H1 (cell line): ENCODE results near the gene GHRH. TPM values are rescaled to one million over a fixed set of nuclear protein-coding genes. Genes with fewer than 3 reads are reported as not detected.

Experiments
- CTCF ChIA-PET: fragments of 300-600 bp; sonication (Branson Sonifier 250); formaldehyde crosslinking; loops from one replicate; lab custom pipeline; 2021; ENCODE audit not compliant: partially characterized antibody; lab: Charles Lee
- POLR2A ChIA-PET: fragments of 300-600 bp; sonication (Branson Sonifier 250); formaldehyde crosslinking; loops from one replicate; lab custom pipeline; 2021; ENCODE audit warnings: inconsistent platforms; ENCODE audit not compliant: partially characterized antibody; lab: Charles Lee
- DNase-seq, 2 experiments: peaks; one replicate each; pipeline versions ENCODE4 v3.0.0 to v3.0.0-alpha.2; 2010 to 2022; ENCODE audit warnings: low spot score in 2 of 2, low read depth in 1 of 2, mixed read lengths in 1 of 2
- FAIRE-seq: peaks from 2 replicates; lab custom pipeline; 2011; peaks lifted over from hg19 to GRCh38; lab: Jason Lieb, UNC
- H2AFZ ChIP-seq: 2 replicates; pipeline ENCODE4 v1.8.1; 2012; ENCODE audit warnings: low read length, inconsistent platforms
- H2AK5ac ChIP-seq: 2 replicates; pipeline ENCODE4 v1.6.1; 2013; ENCODE audit warnings: low read depth, low read length
- H2BK120ac ChIP-seq: replicated peaks from 2 replicates; pipeline ENCODE3; 2013; ENCODE audit warnings: low read depth, low read length, inconsistent platforms
- H2BK12ac ChIP-seq: 2 replicates; pipeline ENCODE4 v1.6.1; 2013; ENCODE audit warnings: low read depth, low read length
- H2BK15ac ChIP-seq: 2 replicates; pipeline ENCODE4 v1.6.1; 2013; ENCODE audit warnings: low read length
- H2BK20ac ChIP-seq: 2 replicates; pipeline ENCODE4 v1.6.1; 2013; ENCODE audit warnings: low read length
- H2BK5ac ChIP-seq: 2 replicates; pipeline ENCODE4 v1.6.1; 2013; ENCODE audit warnings: low read depth, low read length
- H3K14ac ChIP-seq: 2 replicates; pipeline ENCODE4 v1.6.1; 2013; ENCODE audit warnings: inconsistent platforms; ENCODE audit not compliant: insufficient read length
- H3K18ac ChIP-seq: 2 replicates; pipeline ENCODE4 v1.6.1; 2013; ENCODE audit warnings: low read length; ENCODE audit errors: extremely low read depth
- H3K23ac ChIP-seq: 2 replicates; pipeline ENCODE4 v1.6.1; 2013; ENCODE audit warnings: inconsistent platforms; ENCODE audit not compliant: insufficient read length
- H3K23me2 ChIP-seq: 2 replicates; pipeline ENCODE4 v1.6.1; 2013; ENCODE audit warnings: low read depth, low read length
- H3K27ac ChIP-seq: 2 replicates; pipeline ENCODE4 v1.6.1; 2011; ENCODE audit warnings: low read depth, low read length, inconsistent platforms
- H3K27me3 ChIP-seq, 4 experiments: replicated peaks in 1 of 4; 1 replicate in 1 of 4; 2 replicates in 3 of 4; pipeline versions ENCODE4 v1.6.1 to v1.8.1; 2011 to 2013; ENCODE audit warnings: low read length in 3 of 4, mild to moderate bottlenecking in 3 of 4, inconsistent platforms in 2 of 4, mixed read lengths in 2 of 4, moderate library complexity in 1 of 4; ENCODE audit not compliant: control insufficient read depth in 3 of 4, insufficient read depth in 3 of 4; ENCODE audit errors: extremely low read depth in 1 of 4
- H3K36me3 ChIP-seq, 4 experiments: 2 replicates each; pipeline versions ENCODE4 v1.6.1 to v1.8.1; 2011 to 2013; ENCODE audit warnings: mild to moderate bottlenecking in 4 of 4, low read length in 3 of 4, moderate library complexity in 2 of 4, control low read depth in 1 of 4, inconsistent platforms in 1 of 4; ENCODE audit not compliant: insufficient read depth in 4 of 4, control insufficient read depth in 2 of 4
- H3K4ac ChIP-seq: replicated peaks from 2 replicates; pipeline ENCODE3; 2013; ENCODE audit warnings: low read length, low read depth, mixed read lengths, inconsistent platforms; ENCODE audit not compliant: insufficient read length
- H3K4me1 ChIP-seq, 4 experiments: replicated peaks in 1 of 4; 1 replicate in 1 of 4; 2 replicates in 3 of 4; pipeline versions ENCODE4 v1.6.1 to v1.8.1; 2011 to 2013; ENCODE audit warnings: low read length in 3 of 4, inconsistent platforms in 2 of 4, mixed read lengths in 1 of 4; ENCODE audit not compliant: insufficient read depth in 4 of 4, control insufficient read depth in 3 of 4
- H3K4me2 ChIP-seq, 2 experiments: 2 replicates each; pipeline versions ENCODE4 v1.6.1 to v1.8.1; 2011 to 2013; ENCODE audit warnings: low read depth in 2 of 2, low read length in 2 of 2, control low read depth in 1 of 2, inconsistent platforms in 1 of 2, mild to moderate bottlenecking in 1 of 2; ENCODE audit not compliant: insufficient read depth in 1 of 2
- H3K4me3 ChIP-seq, 4 experiments: fragments of 200-600, 300-600 bp in 1 of 4; sonication (generic), shearing (Covaris generic), sonication (Bioruptor Twin) in 1 of 4; 2 replicates each; pipeline versions ENCODE4 v1.5.1 to v1.8.1; 2011 to 2016; ENCODE audit warnings: low read length in 4 of 4, low read depth in 3 of 4, control low read depth in 2 of 4, inconsistent platforms in 2 of 4, mild to moderate bottlenecking in 2 of 4, mixed read lengths in 1 of 4, moderate library complexity in 1 of 4; ENCODE audit not compliant: insufficient read depth in 2 of 4; ENCODE audit errors: extremely low read depth in 1 of 4
- H3K56ac ChIP-seq: replicated peaks from 2 replicates; pipeline ENCODE3; 2013; ENCODE audit warnings: low read depth, mild to moderate bottlenecking, mixed read lengths, low read length, inconsistent platforms; ENCODE audit not compliant: insufficient read length
- H3K79me1 ChIP-seq: 2 replicates; pipeline ENCODE4 v1.6.1; 2013; ENCODE audit warnings: low read depth, low read length, control low read depth
- H3K79me2 ChIP-seq, 2 experiments: 2 replicates each; pipeline versions ENCODE4 v1.6.1 to v1.8.1; 2012 to 2013; ENCODE audit warnings: low read length in 2 of 2, mild to moderate bottlenecking in 2 of 2, inconsistent platforms in 1 of 2; ENCODE audit not compliant: insufficient read depth in 2 of 2, control insufficient read depth in 1 of 2
- H3K9ac ChIP-seq, 4 experiments: replicated peaks in 1 of 4; 1 replicate in 1 of 4; 2 replicates in 3 of 4; pipeline versions ENCODE4 v1.6.1 to v1.8.1; 2011 to 2013; ENCODE audit warnings: low read depth in 3 of 4, low read length in 3 of 4, control low read depth in 2 of 4, mild to moderate bottlenecking in 2 of 4, moderate library complexity in 2 of 4, inconsistent platforms in 1 of 4; ENCODE audit errors: extremely low read depth in 1 of 4
- H3K9me3 ChIP-seq, 2 experiments: 2 replicates each; pipeline versions ENCODE4 v1.6.1 to v1.8.1; 2012 to 2013; ENCODE audit warnings: mild to moderate bottlenecking in 2 of 2, moderate library complexity in 2 of 2, control low read depth in 1 of 2, inconsistent platforms in 1 of 2, low read depth in 1 of 2, low read length in 1 of 2, mixed read lengths in 1 of 2; ENCODE audit not compliant: insufficient read depth in 2 of 2
- H4K20me1 ChIP-seq, 2 experiments: replicated peaks in 1 of 2; 2 replicates each; pipeline versions ENCODE3 to v1.8.1; 2011 to 2013; ENCODE audit warnings: inconsistent platforms in 2 of 2, low read length in 2 of 2, mild to moderate bottlenecking in 1 of 2; ENCODE audit not compliant: insufficient read depth in 2 of 2, control insufficient read depth in 1 of 2
- H4K5ac ChIP-seq: 2 replicates; pipeline ENCODE4 v1.6.1; 2013; ENCODE audit warnings: low read length, low read depth, mixed read lengths, inconsistent platforms; ENCODE audit not compliant: insufficient read length
- H4K8ac ChIP-seq: 2 replicates; pipeline ENCODE4 v1.8.0; 2013; ENCODE audit warnings: mild to moderate bottlenecking, moderate library complexity, low read length, inconsistent platforms; ENCODE audit not compliant: insufficient read depth; ENCODE audit errors: extremely low read depth
- H4K91ac ChIP-seq: replicated peaks from 2 replicates; pipeline ENCODE3; 2013; ENCODE audit warnings: low read length, mixed read lengths, inconsistent platforms; ENCODE audit not compliant: insufficient read length
- EP300 ChIP-seq, 2 experiments: IDR thresholded peaks; 1 replicate in 1 of 2; 2 replicates in 1 of 2; pipeline ENCODE4 v1.6.1; 2011 to 2012; ENCODE audit warnings: low read depth in 2 of 2, low read length in 2 of 2, mild to moderate bottlenecking in 2 of 2, borderline replicate concordance in 1 of 2, inconsistent platforms in 1 of 2, moderate library complexity in 1 of 2
- RFX5 ChIP-seq: IDR thresholded peaks from 2 replicates; pipeline ENCODE4 v1.6.1; 2011; ENCODE audit warnings: low read depth, low read length, improper control_type of control experiment, borderline replicate concordance
- WGBS, 2 experiments: shearing (Covaris generic) in 1 of 2; methylation state at CpG; one replicate each; pipeline versions ENCODE4 v1.1.6 to v1.1.7; 2013 to 2015; ENCODE audit warnings: low lambda C conversion rate in 2 of 2, mixed read lengths in 2 of 2, inconsistent platforms in 1 of 2, low coverage in 1 of 2, missing lambda C conversion rate in 1 of 2; ENCODE audit not compliant: insufficient replicate concordance in 2 of 2, insufficient coverage in 1 of 2, insufficient read length in 1 of 2; ENCODE audit errors: extremely low coverage in 1 of 2, missing lambda C conversion rate in 1 of 2; 5-methylcytosine and 5-hydroxymethylcytosine counted together
- polyA plus RNA-seq, 7 experiments: library from polyadenylated mRNA; depleted of rRNA in 3 of 7; stranded (reverse) in 5 of 7; unstranded in 2 of 7; fragments of >200 nt in 5 of 7; fragments of 200-250 nt in 2 of 7; gene quantifications; 1 replicate in 5 of 7; 2 replicates in 1 of 7; 4 replicates in 1 of 7; pipeline versions ENCODE4 v1.2.1 to v1.2.3, GENCODE V29; 2011 to 2013; ENCODE audit warnings: missing spikeins in 2 of 7, mixed read lengths in 2 of 7
- total RNA-seq: library from RNA; stranded (reverse); fragmentation: NEBNext Ultra II Directional; extraction: Animal tissue kit (Norgen Biotek cat#: 25700); gene quantifications from 2 replicates; pipeline ENCODE4 v1.2.1, GENCODE V29; 2021

GHRH gene
- total and polyA plus RNA-seq, 2 of the 8 experiments (the other 6 are each of a cell fraction or from before 2014, with no cell fraction given) = not detected

DNA sequence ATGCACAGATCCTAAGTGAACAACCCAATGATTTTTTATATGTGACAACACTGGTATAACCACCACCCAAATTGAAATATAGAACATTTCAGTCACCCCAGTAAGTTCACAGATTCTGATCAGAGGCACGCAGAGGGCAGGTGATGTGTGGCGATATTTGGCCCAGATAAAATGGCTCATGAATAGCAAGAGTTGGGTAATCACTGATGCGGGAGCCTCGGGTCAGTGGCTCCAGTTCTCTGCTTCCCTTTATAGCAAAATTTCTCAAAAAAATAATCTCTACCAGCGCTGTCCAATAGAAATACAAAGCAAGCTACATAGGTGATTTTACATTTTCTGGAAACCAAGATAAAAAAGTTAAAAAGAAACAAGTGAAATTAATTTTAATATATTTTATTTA is 14.9 kb downstream of the GHRH start:
- H2AFZ ChIP-seq = no peak overlapping the region
- no peak overlapping the region for H2BK12ac ChIP-seq
- no peak overlapping the region for H2BK5ac ChIP-seq
- H4K8ac ChIP-seq = no peak overlapping the region
- no peak overlapping the region for H2BK15ac ChIP-seq
- H3K23me2 ChIP-seq = no peaks in the 10 kb centered on the region
- DNase-seq = no peak
- H2BK20ac ChIP-seq = no peak overlapping the region
- H3K14ac ChIP-seq = no peak overlapping the region
- H3K27me3 ChIP-seq = no peaks in the 10 kb centered on the region
- H3K4me2 ChIP-seq = no peak overlapping the region
- no peak overlapping the region for H4K5ac ChIP-seq
- WGBS, 2 experiments = 96% methylated on average over 5 of the region's 5 CpGs; no CpG with 5 or more reads in 1 of the 2 experiments
- no peaks in the 10 kb centered on the region for H3K79me2 ChIP-seq
- no peak overlapping the region for H3K27ac ChIP-seq
- no peaks in the 10 kb centered on the region for H3K9me3 ChIP-seq
- H2AK5ac ChIP-seq = no peak overlapping the region
- POLR2A ChIA-PET = interaction anchor here (1.2 to 4.5 kb wide), 4 partner anchors 12 to 672 kb away, joined by 3 to 15 read pairs (median 4); no protein-coding TSS in a partner anchor
- H4K20me1 ChIP-seq = no peaks in the 10 kb centered on the region
- CTCF ChIA-PET = interaction anchor here (0.9 to 1.2 kb wide), 4 partner anchors 22 to 154 kb away, joined by 3 to 5 read pairs (median 4); no protein-coding TSS in a partner anchor
- H3K4ac ChIP-seq = no peak overlapping the region
- H3K4me1 ChIP-seq = peaks cover 9 to 22% (median 14%) of the 10 kb centered on the region in 4 experiments; a peak in 6 of 7 replicates
- H3K4me3 ChIP-seq = no peak overlapping the region
- H3K36me3 ChIP-seq = peaks cover 7 to 28% (median 12%) of the 10 kb centered on the region in 4 experiments; a peak in 7 of 8 replicates
- no peak overlapping the region for H3K18ac ChIP-seq
- no peak overlapping the region for H2BK120ac ChIP-seq
- TF ChIP-seq EP300 (IDR thresholded peaks at IDR 0.05; ENCODE audit: borderline replicate concordance in 1 of 2, low read depth in 2 of 2, low read length in 2 of 2) = no peak
- TF ChIP-seq RFX5 = no peak
- no peak overlapping the region for H3K56ac ChIP-seq
- no peaks in the 10 kb centered on the region for H3K79me1 ChIP-seq
- FAIRE-seq = no peak
- H4K91ac ChIP-seq = no peak overlapping the region
- H3K9ac ChIP-seq = no peak overlapping the region
- H3K23ac ChIP-seq = no peak overlapping the region
